ELF-1 (cell line): ENCODE data around the gene SLC45A1.
"Not testable (repeated sequence)": the region's sequence is repeated elsewhere in the genome, so short reads cannot be mapped to it uniquely, and the experiment has no call there.

Experiments
- DNase-seq: peaks from one replicate; pipeline ENCODE4 v3.0.0-alpha.2; 2016; ENCODE audit warnings: low read depth, low spot score

Gene SLC45A1

DNA sequence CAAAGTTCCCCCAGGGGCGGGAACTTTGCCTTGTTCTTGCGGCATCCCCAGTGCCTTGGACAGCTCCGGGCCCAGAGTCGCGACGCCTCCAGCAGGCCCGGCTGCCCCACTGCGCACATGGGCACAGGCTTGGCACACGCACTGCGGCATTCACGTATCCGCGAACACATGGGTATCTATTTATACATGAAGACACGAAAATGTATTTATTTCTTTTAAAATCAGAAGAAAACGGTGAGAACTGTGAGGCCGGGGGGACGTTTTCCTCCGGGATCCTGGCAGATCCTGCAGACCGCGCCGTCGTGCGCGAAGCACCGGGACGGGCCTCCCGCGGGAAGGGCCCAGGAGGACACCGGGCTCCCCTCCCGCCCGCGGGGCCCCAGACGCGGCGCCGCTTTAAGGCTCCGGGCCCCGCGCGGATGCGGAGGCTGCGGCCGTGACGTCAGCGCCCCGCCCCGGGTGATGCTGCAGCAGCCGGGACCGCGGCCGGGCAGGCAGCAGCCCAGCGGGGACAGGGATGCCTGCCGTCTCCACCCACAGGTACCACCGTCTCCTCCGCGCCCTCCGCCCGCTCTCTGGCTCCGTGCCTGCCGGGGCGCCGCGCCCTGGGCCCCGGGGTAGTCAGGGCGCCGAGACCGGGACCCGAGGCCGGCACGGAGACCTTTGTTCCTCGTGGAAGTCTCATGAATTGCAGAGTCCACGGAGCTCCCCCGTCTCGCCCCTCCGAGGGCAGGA is at the start of gene SLC45A1:
SLC45A1 (plus strand) TSS at position 468 of the 735 bp plus-strand sequence. CDS start 6,216 bp downstream, outside the sequence.
- peak; percentile 43 for DNase-seq

DNA sequence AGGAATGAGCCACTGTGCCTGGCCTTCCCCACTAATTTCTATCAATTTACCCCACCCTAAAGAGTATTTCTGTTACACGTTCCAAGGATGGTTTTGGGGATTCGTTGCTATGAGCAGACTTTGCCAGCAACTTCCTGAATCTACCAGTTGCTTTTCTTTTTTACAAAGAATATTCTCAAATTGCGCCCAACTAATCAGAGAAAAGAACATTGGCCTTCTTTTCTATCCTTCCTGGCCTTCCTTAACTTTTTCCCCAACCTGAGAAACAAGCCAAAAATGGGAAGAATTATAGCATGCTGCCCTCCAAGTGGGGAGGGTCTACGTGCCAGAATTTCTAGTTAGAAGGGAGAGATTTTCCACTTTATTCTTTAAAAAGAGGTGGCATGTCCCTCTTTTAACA is 44.9 kb upstream of the SLC45A1 start:
- no peak for DNase-seq

DNA sequence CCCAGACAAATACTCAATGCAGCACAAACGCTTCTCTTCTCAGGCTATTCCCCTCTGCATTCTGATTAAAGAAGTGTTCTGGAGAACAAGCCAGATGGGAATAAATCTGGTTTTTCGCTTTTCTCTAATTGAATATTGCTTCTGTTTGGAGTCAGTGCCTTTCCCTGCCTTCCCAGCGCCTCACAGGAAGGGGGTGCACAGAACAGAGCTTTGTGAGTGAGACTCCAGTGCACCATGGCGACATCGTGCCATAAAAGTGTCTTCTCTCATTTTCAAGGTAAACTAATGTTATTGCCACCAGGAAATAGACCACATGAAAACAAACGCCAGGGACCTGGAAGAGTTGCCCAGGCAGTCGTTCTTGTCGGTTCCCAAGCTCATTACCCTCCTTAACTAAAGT is 43.6 kb upstream of the SLC45A1 start:
- DNase-seq: no peak

DNA sequence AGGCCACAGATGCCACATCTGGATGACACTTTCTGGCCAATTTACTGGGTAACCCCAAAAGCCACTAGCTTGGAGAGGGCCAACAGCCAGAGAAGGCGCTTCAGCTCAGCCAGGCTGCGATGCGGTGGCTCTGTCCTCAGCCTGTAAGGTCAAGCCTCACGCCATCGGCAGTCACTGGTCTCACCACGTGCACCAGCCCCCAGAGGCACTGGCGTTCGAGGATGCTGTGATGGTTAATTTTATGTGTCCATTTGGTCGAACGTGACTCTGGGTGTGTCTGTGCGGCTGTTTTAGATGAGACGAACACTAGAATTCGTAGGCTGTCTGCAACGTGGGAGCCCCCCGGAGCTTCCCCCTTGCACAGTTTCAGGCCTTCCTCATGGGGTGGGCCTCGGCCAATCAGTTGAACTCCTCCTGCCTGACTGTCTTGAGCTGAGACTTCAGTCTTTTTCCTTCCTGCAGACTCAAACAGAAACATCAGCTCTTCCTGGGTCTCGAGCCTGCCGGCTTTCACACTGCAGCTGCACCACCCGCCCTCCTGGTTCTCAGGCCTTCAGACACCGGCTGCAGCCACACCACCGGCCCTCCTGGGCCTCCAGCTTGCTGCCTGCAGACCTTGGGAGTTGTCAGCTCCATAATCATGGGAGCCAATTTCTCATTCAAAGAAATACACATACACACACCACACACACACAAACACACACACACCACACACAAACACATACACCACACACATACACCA is 41.6 kb upstream of the SLC45A1 start:
- no peak for DNase-seq

DNA sequence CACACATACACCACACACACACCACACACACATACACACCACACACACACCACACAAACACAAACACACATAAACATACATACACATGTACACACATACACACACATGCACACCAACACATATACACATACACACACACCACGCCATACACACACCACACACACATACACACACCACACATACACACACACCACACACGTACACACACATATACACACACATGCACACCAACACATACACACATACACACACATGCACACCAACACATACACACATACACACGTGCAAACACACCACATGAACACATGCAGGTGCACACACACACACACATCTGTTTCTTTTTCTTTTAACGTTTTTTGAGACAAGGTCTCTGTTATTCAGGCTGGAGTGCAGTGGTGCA is 41.0 kb upstream of the SLC45A1 start:
- DNase-seq: no peak

DNA sequence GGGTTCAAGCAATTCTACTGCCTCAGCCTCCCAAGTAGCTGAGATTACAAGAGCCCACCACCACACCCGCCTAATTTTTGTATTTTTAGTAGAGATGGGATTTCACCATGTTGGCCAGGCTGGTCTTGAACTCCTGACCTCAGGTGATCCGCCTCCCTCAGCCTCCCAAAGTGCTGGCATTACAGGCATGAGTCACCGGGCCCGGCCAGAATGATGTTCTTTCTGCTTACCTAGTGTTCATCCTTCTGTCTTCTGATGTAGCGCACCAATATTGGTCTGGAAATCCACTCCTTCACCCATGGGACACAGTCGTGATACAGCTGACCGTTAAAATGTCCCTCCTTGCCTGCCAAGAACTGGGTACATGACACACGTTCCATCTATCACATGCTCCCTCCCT is 39.2 kb upstream of the SLC45A1 start:
- DNase-seq: not testable (repeated sequence)

DNA sequence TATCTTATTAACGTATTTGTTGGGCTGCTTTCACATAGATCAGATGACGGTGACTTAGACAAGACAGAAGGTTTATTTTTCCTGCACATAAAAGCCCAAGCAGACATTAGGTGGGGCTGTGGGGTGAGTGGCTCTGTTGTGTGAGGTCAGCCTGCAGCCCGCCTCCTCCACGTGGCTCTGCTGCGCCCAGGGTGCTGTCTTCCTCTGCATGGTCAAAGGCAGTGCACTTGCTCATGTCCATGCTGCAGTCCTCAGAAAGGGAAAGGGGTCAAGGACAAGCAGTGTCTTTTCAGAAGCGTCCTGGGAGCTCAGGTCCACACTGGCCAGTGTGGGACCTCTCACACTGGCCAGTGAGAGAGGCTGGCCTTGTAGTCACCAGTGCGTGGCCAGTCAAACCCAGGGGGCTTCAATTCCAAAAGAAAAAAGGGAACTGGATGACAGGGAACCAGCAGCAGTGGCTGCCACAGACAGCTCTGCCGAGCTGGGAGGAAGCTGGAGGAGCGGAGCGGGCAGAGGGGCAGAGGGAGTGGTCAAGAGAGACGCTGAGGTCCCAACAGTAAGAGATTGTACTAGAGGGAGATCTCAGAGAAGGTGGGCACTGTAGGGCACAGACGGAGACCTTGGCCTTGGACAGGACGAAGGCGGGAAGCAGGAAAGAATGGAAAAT is 35.9 kb upstream of the SLC45A1 start:
- peak; percentile 27 for DNase-seq

DNA sequence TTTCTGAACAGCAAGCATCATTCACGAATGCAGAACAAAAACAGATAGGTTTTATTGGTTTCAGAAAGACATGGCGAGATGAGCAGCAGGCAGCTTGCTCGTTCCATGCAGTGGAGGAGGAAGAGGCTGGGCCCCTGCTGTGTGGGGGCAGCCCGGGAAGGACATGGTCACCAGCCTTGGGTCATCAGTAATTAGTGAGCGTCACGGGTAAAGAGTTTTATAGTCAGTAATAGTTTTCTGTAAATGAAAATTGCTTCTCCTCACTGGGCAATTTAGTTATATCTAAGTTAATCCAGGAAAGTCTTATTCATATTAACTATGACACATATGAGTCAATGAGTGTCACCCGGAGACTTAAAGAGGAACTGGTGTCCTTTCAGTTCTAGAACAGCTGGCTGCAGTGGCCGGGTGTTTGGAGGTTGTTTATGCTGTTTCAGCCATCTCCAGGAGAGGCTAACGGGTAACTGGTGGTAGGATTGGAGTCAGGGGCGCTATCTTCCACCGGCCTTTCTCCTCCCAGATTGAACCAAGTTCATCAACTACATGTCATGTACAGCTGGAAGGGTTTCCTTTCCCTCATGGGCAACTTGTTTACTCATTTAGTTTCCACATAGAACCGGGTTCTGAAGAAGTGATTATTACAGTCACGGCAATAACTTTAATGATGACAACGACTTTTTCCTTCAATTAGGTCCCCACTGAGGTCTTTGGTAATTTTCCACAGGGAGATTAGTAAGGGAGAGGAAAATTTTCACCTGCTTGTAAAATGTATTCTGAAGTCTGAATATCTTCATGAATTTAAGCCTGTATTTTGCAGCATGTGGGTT is 34.6 kb upstream of the SLC45A1 start:
- no peak for DNase-seq

DNA sequence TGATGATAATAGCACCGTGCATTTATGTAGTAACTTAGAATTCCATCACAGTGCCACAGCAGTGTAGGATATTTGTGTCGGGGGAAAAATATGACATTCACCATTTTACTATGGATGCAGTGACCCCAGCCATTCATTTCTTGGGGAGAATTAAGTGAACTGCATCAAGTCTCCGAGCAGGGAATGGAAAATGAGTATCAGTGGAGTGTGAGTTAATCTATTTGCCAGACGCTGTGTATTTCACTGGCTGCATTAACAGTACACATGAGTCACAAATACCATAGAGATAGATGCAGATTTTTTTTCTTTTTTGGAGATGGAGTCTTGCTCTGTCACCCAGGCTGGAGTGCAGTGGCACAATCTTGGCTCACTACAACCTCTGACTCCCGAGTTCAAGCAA is 33.8 kb upstream of the SLC45A1 start:
- DNase-seq: no peak

DNA sequence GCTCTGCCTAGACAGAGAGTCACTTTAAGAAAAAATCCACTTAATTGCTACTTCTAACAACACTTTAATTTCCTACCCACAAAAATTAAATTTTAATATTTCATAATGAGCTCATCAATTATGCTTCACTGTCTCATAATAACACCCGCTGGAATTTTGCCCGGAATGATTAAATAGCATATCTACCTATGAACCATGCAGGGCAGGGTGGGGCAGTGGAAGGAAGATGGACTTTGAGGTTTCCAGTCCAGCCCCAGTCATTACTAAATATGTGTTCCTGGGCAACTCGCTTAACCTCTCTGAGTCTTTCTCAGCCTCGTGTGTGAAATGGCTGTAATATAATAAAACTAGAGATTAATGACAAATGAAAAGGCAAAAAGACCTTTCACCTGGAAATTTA is 32.8 kb upstream of the SLC45A1 start:
- DNase-seq: no peak

DNA sequence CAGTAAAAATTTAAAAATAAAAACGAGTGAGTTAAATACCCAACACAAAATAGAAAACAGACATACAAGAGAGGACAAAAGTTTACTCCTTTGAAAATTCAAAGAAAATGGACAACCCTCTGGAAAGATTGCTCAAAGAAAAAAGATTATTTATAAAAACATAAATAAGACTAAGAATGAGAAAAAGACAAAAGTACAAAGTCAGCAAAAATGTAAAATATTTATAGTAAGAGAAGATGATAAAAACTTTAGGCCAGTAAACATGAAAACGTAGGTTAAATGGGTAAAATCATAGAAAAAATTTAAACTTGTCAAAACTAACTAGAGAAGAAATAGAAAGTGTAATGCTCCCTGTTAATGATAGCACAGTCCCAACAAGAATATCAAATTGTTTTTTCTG is 31.9 kb upstream of the SLC45A1 start:
- no peak for DNase-seq

DNA sequence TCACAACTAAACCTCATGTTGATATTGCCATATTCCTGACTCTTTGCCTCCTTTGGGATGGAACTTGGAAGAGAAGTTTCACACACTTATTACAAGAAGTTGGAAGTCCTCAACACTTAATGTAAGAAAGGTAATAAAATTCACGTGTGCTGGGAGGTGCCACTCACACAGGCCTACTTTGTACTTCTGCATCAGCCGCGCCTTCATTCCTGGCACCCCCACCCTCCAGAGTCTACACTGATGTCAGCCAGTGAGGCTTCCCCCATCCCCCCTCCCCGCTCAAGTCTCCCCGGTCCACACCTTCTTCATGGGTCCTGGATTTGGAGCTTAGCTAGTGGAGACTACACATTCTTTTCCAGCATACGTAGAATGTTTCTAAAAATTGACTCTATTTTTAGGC is 24.8 kb upstream of the SLC45A1 start:
- DNase-seq: no peak

DNA sequence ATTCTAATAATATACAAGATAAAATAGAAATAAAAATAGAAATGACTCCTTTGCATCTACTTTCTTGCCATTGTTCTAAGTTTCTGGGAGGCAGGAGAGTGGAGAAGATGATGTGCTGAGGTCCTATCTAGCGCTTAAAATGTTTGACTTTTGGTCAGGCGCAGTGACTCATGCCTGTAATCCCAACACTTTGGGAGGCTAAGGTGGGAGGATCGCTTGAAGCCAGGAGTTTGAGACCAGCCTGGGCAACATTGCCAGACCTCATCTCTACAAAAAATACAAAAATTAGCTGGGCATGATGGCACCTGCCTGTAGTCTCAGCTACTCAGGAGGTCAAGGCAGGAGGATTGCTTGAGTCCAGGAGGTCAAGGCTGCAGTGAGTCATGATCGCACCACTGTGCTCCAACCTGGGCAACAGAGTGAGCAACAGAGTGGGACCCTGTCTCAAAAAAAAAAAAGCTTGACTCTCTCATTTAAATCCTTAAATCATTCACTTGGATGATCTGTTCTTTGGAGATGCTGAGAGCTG is 24.2 kb upstream of the SLC45A1 start:
- DNase-seq: no peak

DNA sequence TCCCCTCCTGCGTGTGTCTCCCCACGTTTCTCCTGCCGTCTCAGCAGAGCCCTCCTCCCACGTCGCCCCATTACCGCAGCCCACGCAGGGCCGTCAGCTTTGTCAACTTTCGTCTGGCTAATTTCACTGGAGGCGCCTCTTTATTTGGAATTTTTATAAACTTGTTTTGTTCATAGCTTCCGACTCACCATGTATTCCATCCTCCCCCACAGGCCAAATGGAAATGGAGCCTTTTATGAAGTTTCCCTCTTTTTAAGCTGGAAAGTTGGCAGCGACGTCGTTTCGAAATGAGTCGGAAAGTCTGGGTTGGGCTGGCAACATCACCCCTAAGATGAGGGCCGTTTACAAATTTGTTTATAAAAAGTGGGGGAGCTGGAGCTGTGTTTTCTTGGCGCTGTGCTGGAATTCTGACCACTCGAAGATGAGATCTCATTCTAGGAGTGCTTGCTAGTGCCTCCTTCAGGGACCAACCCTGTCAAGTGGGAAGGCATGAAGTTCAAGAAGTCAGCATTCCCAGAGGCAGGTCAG is 23.7 kb upstream of the SLC45A1 start:
- no peak for DNase-seq

DNA sequence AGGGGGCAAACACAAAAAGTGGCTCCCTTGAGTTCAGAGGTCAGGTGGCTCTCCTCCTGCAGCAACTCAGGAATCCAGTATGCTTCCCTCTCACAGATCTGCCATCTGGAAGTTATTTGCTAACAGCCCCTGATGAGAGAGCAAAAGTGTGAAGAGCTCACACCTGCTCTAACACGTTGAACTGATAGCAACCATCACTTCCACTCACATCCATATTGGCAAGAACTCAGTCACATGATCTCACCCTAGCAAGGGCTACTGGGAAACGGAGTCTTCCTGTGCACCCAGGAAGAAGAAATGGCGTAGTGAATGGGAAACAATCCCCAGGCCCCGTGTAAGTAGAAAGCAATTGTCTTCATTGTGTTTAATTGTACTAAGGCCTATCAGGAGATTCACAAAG is 20.7 kb upstream of the SLC45A1 start:
- DNase-seq: no peak

DNA sequence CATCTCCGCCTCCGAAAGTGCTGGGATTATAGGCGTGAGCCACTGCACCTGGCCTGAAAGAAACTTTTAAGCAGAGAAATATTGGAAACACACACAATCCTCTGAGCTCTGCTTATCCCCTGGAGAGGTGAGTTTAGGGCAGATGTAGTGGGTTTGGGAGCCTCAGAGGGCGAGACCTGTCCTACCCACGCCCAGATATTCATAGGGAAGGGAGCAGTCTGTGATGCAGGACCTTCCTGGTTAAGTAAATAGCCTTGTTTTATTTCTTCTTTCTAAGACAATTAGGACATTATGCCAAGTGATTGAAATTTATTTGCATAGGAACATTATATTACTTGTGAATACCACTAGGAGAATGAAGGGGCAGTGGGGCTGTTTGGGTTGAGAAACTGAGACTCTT is 18.0 kb upstream of the SLC45A1 start:
- no peak for DNase-seq

DNA sequence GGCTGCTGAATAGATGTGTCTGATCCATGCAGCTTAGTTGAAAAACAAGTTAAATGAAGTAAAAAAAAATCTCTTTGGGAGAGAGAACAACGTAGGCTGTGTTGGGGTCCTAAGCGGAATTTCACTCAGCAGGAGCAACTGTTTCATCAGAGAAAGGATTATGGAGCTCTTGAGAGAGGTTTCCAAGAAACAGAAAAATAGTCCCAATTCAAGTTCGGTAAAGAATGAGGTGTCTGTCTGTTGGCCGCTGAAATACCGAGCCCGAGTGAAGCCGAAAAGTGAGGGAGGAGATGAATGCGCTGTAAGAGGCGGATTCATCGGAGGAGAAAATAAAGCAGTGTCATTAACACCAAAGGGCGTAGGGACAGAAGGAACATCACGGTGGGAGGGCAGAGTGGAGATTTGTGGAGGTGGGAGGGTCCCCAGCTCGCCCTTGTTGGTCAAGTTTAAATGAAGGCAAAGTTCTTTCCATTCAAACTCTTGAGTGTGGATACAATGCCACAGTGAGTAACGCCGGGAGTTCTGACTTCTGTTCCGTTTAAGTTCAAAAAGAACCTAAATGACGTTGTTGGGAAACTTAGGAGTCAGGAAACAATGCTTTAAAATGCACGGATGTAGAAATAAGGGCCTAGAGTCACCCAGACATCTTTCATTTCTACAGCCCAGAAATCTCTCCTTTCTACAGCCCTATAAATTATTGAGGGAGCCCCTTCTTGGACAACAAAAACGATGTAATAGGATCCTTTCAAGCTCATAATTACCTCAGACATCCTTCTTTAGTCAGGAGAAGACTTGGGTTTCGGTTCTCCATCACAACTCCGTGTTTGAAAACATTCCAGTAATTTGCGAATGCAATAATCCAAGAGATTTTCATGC is 15.6 kb upstream of the SLC45A1 start:
- peak; percentile 49 for DNase-seq

DNA sequence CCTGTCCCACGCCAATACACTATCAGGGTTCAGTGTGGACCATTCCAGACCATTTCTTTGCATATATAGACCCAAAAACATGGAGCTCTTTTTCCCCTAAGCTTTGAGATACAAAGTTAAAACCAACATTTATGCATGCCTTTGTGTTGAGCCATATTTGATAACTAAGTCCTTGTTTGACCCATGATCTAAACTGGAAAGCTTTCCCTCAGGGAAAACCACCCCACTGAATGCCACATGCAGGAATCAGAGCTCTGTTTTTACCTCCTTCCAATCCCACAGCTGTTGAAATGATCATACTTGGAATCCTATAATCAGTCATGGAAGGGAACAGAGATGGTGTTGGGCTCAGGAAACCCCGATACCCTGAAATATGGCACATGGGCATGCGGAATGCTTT is 14.8 kb upstream of the SLC45A1 start:
- no peak for DNase-seq

DNA sequence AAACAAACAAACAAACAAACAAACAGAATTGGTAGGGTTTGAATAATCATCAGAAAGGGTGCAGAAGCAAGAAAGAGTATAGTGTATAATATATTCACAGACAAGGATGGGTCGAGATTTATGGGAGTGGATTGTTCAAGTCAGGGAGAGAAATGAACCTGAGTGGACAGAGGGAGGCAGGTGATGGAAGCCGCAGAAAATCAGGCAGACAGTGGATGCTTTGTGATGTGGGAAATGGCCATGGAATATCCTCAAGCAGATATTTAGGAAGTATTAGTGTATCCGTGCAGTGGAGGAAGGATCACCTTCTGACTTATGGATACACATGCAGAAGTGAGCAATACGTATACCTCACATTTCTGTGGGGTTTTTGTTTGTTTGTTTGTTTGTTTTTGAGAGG is 14.0 kb upstream of the SLC45A1 start:
- DNase-seq: no peak

DNA sequence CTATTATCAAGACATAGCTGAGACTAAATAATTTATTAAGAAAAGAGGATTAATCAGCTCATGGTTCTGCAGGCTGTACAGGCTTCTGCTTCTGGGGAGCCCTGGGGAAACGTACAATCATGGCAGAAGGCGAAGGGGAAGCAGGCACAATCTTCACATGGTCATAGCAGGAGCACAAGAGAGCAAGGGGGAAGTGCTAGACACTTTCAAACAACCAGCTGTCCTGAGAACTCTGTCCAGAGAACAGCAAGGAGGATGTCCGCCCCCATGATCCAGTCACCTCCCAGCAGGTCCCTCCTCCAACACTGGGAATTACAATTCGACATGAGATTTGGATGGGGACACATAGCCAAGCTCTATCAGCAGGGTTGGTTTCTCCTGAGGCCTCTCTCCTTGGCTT is 10.3 kb upstream of the SLC45A1 start:
- DNase-seq: no peak
